Effector CD8-positive, alpha-beta T cell (primary cell): ENCODE results near the gene PPEF2.
"Not testable (repeated sequence)": the region's sequence is repeated elsewhere in the genome, so short reads cannot be mapped to it uniquely, and the experiment has no call there.

Experiments
- DNase-seq: peaks from one replicate; lab custom pipeline; 2025; lab: John Stamatoyannopoulos, UW

PPEF2 gene

DNA sequence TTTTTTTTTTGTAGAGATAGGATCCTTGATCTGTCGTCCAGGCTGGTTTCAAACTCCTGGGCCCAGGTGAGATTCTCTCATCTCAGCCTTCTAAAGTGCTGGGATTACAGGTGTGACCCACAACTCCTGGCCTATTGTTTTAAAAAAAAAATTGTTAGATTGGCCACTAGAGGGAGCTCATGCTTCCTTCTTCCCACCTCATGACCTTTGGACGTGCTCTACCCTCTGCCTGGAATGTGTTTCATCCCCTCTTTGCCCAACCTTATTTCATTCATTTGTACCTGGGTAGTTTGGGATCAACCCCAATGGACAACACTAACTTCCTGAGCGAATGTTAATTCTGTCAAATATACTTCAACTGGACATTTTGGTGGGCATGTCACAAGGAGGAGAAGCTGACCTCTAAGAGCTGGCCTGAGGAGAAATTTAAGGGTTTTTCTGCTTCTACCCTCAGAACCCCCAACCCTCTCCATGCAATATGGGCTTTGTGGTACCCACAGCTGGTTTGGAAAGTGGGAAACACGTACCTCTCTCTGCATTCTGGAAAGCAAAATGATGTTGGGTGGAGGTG lies 6.4 kb downstream of the PPEF2 start:
- DNase-seq = no peak

DNA sequence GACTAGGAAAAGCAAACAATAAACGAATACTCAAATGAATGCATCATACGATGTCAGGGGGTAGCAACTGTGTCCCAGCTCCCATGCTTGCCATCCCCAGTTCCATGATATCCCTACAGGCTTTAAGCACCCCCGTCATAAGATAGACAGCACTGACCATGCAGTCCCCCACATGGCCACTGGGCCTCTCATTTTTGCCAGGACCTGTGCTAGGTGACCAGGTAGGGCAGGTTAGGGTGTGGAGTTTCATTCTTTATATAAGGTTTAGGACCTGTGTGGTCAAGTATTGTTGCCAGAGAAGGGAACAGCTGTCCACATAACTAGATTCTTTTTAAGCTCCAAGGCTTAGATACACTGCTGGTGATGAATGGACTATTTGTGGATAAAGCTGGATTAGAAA lies 9.7 kb downstream of the PPEF2 start:
- no peak for DNase-seq

DNA sequence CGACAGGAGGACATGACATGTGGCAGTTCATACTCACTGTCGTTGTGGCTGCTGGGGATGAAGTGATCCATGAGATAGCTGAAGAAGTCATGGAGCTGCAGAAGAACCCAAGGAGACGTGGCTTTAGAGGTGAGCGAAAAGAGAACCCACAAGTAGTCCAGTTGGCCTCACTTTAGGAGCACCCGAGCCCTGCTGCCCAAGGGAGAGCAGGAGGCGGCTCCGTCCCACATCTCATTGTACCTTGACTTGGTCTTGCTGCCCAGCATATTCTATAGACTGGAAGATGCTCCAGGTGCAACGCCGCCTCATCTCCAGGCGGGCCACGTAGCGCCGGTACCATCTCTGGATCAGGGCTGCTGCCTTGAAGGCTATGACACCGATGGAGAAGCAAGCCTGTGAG lies 10.6 kb downstream of the PPEF2 start:
- no peak for DNase-seq

GRCh38 chr4:75889537-75890199 lies 12.6 kb downstream of the PPEF2 start:
- no peak for DNase-seq

DNA sequence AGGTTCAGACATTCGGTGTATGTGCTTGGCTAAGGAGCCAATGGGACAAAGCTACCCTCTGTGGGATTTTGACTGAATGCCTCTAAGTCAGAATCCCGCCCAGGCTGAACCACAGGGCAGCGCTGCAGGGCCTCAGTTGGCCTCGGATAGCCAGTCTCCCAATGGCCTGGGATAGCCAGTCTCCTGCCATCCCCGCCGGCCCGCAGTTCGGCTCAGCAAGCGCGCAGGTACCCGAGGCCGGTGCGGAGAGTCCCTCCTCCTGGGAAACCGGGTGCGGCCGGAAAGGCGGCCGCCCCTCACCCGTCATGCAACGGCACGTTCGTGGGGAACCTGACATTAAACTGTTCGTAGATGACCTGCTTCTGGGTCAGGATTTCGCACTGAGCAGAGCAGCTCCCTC lies 16.1 kb downstream of the PPEF2 start:
- no peak for DNase-seq

- DNase-seq = no peak
These were observed 20.8 kb downstream of the PPEF2 start for GRCh38 chr4:75881476-75881875.

DNA sequence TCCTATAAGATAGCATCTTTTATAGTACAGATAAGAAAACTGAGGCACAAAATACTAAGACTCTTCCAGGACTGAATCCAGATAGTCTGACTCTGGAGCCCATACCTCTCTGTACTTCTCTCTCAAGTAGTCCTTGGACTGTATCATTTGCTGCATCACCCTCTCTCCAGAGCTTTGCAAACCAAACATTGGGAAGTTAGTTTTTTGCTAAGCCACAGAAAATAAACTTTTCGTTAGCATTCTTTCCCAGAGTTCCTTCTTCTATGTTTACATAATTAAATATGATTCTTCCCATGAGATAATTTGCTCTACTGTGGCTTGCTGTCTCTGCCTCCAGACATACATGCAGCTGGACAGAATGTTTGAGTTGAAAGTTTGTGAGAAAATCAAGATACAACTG lies 22.0 kb downstream of the PPEF2 start:
- DNase-seq = no peak

GRCh38 chr4:75878246-75878756 lies 24.0 kb downstream of the PPEF2 start:
- no peak for DNase-seq

DNA sequence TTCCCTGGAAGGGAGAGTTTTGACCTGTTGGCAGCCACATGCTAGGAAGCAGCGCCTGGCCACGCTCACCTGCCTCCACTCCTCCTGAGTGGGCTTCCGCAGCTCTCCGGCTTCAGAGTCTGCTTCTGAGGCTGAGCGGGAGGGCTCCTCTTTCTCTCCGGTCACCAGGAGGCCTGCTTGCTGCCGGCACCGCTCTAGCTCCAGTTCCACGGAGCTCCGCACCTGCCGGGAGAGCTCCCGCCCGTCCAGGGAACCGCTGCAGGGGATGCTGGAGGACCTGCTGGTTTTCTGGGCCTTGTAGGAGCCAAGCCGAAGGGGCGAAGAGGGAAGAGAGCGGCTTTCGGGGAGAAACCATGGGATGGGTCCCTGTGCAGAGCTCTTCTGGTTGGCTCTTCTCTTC lies 26.0 kb downstream of the PPEF2 start:
- no peak for DNase-seq

- DNase-seq = no peak
These were observed 33.2 kb downstream of the PPEF2 start for GRCh38 chr4:75869100-75869499.

DNA sequence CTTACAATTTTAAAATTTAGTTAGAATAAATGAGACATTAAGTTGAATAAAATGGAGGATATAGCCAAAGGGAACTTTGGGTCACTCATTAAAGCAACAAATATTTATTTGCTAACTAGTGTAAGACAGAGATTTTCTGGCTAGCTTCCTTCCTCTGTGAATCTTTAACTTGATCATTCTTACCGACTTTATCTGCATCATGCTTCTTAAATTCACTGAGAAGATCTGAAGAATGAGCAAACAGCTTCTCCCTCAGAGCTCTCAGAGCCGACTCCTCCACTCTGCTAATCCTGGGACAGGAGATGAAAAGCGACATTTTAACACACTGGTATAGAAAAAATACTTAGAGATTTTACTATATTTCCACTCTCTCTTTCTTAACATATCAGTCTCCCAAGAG lies 35.1 kb downstream of the PPEF2 start:
- no peak for DNase-seq

GRCh38 chr4:75860606-75861005 lies 41.6 kb downstream of the PPEF2 start:
- no peak for DNase-seq

DNA sequence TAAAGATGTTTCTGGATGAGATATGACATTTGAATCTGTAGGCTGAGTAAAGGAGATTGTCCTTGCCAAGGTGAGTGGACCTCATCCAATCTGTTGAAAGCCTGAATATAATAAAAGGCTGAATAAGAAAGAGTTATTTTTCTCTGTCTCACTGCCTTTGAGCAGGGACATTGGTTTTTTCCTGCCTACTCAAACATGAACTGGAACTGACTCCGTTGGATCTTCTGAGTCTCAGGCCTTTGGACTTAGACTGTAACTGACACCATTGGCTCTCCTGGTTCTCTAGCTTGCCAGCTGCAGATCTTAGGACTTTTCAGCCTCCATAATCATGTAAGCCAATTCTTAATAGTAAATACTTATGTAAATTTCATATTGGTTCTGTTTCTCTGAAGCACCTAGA lies 43.5 kb downstream of the PPEF2 start:
- DNase-seq = no peak

- no peak for DNase-seq
These were observed 52.8 kb downstream of the PPEF2 start for GRCh38 chr4:75849461-75849860.

GRCh38 chr4:75848891-75849290 lies 53.4 kb downstream of the PPEF2 start:
- DNase-seq = no peak

DNA sequence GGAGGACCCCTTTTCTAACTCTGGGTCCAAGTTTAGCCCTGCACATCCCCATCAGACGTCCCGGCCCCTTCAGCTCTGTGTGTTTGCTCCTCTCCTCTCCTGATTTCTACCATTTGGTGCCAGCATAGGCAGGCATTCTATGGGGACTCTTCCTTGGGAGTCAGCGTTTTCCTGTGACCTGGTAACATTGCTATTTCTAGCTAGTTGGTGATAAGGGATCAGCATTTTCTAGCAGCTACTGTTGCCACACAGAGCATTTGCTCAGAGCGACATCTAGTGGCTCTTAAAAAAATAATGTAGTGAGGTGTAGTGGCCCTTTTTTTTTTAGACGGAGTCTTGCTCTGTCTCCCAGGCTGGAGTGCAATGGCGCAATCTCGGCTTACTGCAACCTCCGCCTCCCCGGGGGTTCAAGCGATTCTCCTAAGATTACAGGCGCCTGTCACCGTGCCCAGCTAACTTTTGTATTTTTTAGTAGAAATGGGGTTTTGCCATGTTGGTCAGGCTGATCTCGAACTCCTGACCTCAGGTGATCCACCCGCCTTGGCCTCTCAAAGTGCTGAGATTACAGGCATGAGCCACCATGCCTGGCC lies 54.0 kb downstream of the PPEF2 start:
- DNase-seq = not testable (repeated sequence)

DNA sequence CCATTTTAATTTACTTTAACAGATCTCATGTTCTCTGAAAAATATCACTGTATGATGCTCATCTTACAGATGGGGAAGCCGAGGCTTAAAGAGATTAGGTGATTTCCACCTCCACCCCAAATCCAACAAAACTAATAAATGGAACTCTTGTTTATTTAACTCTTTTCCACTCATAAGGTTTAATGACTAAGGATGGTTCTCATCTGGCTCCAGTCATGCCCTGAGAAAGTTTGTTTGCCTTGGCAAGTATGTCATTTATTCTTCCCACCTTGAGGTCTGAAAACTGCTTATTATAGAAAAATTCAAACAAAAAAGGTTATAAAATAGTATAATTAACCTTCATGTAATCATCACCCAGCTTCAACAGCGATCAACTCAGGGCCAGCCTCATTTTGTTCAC lies 56.3 kb downstream of the PPEF2 start:
- no peak for DNase-seq

DNA sequence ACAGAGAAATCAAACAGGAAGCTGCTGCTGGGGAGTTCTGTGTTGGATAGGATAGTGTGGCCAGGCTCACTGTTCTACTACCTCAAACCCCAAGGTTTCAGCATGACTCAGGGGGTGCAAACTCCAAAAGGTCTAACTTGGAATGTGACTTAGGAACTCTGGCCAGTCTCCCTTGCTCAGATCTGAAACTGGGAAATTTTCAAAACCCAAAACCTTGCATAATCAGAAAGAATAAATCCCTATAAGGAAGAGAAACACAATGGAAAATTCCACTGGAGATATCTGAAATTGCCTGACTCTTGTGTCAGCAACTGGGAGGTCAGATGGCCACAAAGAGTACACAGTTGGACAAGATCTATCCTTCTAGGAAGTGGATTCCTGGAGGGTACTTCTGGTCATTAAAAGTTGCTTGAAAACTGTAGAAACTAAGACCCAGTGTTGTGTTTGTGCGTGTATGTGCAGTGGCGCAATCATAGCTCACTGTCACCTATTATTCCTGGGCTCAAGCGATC lies 58.0 kb downstream of the PPEF2 start:
- no peak for DNase-seq

- DNase-seq = no peak
These were observed 58.7 kb downstream of the PPEF2 start for GRCh38 chr4:75843596-75843995.

GRCh38 chr4:75841641-75842520 lies 60.4 kb downstream of the PPEF2 start:
- DNase-seq = no peak

- no peak for DNase-seq
These were observed 67.5 kb downstream of the PPEF2 start for GRCh38 chr4:75834772-75835154.

DNA sequence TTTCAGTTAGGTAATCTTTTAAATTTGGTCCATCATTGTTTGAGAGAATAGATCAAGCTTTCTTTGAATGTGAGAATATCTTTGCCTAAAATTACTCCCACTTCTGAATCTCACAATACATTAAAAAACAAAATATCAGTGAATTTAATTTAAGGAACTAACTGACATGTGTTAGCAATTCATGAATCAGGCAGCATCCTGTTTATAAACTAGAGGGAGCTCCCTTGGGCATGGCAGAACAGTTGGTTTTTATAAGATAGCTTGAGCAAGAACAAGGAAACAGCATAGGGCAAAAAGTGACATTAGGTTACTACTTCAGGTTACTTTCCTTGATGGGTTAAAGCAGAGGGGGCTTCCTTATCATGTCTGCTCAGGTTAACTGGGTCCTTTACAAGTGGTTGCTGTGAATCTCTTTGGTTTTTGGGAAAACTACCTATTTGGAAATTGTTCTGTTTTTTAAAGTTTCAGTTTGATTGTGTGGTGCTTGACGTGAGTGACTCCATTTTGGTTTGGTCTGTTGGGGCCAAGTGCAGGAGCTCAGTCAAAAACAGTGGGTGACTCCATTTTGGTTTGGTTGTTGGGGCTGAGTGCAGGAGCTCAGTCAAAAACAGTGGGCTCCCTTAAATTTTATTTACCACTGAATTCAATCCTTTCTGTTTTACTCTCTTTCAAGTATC lies 68.0 kb downstream of the PPEF2 start:
- no peak for DNase-seq
